SK-N-MC (cell line): ENCODE results near the gene TLCD5.

Source experiments
- DNase-seq: peaks from one replicate; pipeline ENCODE4 v3.0.0-alpha.2; 2011; ENCODE audit warnings: low read depth, low spot score
- H3K27ac ChIP-seq: fragments of 200-600 bp; sonication (generic); 2 replicates; pipeline ENCODE4 v1.5.1; 2016; ENCODE audit warnings: mixed run types
- H3K36me3 ChIP-seq: fragments of 200-600 bp; sonication (generic); 2 replicates; pipeline ENCODE4 v1.6.1; 2017; ENCODE audit warnings: antibody characterized with exemption, low read length, mixed read lengths; ENCODE audit not compliant: insufficient read depth
- H3K4me3 ChIP-seq: fragments of 200-600 bp; sonication (generic); 2 replicates; pipeline ENCODE4 v1.5.1; 2016
- H3K9ac ChIP-seq: fragments of 200-600 bp; sonication (generic); 2 replicates; pipeline ENCODE4 v1.8.0; 2017; ENCODE audit warnings: mixed run types, mixed read lengths; ENCODE audit not compliant: insufficient read length
- H3K9me3 ChIP-seq: fragments of 200-600 bp; sonication (generic); 2 replicates; pipeline ENCODE4 v1.6.1; 2017; ENCODE audit warnings: low read depth, mild to moderate bottlenecking, antibody characterized with exemption, low read length, moderate library complexity, mixed read lengths
- EZH2 ChIP-seq: fragments of 200-600 bp; sonication (generic); IDR thresholded peaks from one replicate; pipeline ENCODE4 v1.6.1; 2017; ENCODE audit warnings: antibody characterized with exemption
- FOXP2 ChIP-seq: optimal IDR thresholded peaks from 2 replicates; pipeline ENCODE3; 2011; ENCODE audit warnings: mild to moderate bottlenecking, moderate library complexity; ENCODE audit not compliant: insufficient read depth; ENCODE audit errors: extremely low read length, control extremely low read depth
- POLR2AphosphoS5 ChIP-seq: IDR thresholded peaks from 2 replicates; pipeline ENCODE4 v1.6.1; 2012; ENCODE audit warnings: mild to moderate bottlenecking, low read depth, low read length, borderline replicate concordance

The TLCD5 gene

DNA sequence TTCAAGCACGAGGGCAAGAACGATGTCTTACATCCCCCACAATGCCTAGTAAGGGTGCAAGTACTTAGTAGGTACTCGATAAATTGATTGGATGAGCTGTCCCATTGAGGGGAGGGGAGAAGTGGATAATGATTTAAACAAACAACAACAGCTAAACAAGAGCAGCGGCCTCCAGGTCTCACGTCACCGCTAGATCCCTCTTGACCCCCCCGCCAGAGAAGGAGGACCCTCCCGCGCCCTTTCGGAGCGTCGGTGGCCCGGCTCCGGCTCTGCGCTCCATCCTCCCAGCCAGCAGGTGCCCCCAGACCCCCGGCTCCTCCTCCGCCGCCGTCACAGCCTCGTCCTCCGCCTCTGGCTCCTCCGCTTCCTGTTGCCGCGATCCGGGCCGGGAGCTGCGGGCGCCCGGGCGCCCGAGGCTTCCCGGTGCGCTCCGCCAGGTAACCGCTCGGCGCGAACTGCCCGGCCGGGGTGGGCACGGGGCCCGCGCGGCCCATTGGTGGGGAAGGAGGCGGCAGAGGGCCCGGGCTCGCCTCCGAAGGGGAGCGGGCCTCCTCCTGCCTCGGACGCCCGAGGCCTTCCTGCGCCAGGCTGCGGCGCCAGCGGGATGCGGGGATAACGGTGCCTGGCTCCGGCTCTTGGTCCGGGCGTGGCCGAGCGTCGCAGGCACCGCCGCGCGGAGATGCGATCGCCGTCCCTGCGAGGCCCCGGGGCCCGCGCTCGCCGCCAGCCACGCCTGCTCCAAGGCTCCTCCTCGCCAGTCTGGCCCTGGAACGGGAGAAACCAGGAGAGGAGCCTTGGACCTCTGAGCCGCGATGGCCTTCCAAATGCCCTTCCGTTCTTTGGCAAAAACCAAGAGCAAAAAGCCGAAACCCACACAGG is at the start of gene TLCD5:
TSS of gene TLCD5 (plus strand) at position 368 of the 879 bp plus-strand sequence. CDS start 2,143 bp downstream, outside the sequence.
- peaks cover 3% of the 10 kb centered on the region; the same call in 1 of the 2 replicates for H3K36me3 ChIP-seq
- H3K9ac ChIP-seq = peak within 1 kb of the TSS; percentile 82
- DNase-seq = no peak
- no peak for TF ChIP-seq EZH2
- TF ChIP-seq POLR2AphosphoS5 = 0 out of 2 replicates have a peak, but pooled peaks have one; percentile 15
- H3K4me3 ChIP-seq = peak within 1 kb of the TSS; percentile 92
- H3K9me3 ChIP-seq = no peaks in the 10 kb centered on the region
- H3K27ac ChIP-seq = no peak within 1 kb of the TSS

DNA sequence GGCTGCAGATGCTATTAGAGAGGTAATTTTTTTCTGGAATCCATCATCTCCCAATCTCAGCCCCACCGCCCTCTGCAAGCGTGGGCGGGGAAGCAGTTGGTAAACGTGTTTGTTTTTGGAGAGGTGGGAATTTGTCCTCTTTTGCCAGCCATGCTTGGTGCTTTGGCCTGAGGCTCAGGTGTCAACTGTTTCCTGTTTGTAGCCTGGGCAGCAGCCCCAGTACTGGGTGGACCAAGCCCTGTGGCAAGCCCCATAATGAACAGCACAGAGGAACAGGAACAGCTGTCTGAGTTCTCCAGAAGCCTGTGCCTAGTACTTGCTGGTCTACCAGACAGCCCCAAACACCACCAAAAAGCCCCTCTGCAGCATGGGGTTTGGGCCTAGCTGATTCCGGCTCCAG is 45.6 kb upstream of the TLCD5 start:
- Histone ChIP-seq H3K9ac (no peak overlapping the region), H3K27ac (no peak overlapping the region), H3K36me3 (no peaks in the 10 kb centered on the region), H3K9me3 (no peaks in the 10 kb centered on the region), H3K4me3 (no peak overlapping the region)
- no peak for TF ChIP-seq FOXP2
- TF ChIP-seq EZH2 = no peak
- TF ChIP-seq POLR2AphosphoS5 = no peak
- DNase-seq = no peak

DNA sequence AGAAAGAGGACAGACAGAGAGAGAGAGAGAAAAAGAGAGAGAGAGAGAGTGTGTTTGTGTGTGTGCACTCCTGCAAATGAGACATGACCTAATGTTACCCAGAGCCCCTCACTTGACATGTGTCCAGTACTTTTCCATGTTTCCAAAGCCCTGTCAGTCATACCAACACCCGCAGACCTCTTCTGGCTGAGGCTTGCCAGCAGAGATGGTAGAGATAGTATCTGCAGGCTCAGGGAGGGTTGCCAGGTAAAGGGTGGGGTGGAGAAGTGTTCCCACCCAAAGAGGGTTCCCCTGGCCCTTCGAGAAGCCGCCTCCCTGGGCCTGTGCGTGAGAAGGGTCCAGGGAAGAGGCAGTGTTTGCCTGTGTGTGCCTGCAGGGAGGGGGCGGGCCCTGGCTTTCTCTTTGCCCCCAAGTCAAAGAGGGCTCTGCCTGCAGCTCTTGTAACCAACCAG is 44.5 kb upstream of the TLCD5 start:
- no peak overlapping the region for H3K4me3 ChIP-seq
- DNase-seq = no peak
- H3K9ac ChIP-seq = no peak overlapping the region
- no peak overlapping the region for H3K27ac ChIP-seq
- no peaks in the 10 kb centered on the region for H3K36me3 ChIP-seq
- no peaks in the 10 kb centered on the region for H3K9me3 ChIP-seq
- TF ChIP-seq EZH2 = no peak
- TF ChIP-seq FOXP2 = no peak
- TF ChIP-seq POLR2AphosphoS5 = no peak

DNA sequence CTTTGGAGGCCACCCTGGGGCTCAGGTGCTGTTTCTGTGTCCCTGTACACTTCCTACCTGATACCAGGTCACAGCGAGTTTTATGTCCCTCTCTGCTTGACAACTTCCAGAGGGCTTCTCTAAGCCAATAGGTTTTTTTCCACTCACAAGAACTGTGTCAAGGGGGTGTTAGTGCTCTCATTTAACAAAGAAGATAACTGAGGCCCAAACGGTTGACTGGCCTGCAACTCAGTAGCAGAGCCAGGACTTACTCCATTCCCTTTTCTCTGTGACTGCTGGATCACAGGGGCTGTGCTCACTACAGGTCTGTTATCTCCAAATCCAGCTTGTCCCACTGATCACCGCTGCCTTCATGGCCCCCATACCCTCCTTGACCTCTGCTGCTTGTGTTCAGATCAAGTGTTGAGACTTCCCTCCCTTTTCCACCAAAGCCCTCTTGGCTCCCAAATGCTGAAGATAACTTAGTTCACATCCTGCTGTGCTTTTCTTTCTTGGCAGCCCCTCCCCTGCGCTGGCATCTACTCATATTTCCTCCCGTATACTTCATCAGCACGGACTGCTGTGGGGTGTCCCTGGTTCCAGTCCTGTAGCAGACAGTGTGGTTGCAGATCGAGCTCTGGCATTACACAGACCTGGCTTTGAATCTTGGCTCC is 43.8 kb upstream of the TLCD5 start:
- Histone ChIP-seq H3K4me3 (no peak overlapping the region), H3K9ac (no peak overlapping the region), H3K27ac (no peak overlapping the region), H3K9me3 (no peaks in the 10 kb centered on the region), H3K36me3 (no peaks in the 10 kb centered on the region)
- TF ChIP-seq FOXP2 (no peak), POLR2AphosphoS5 (no peak), EZH2 (no peak)
- no peak for DNase-seq

DNA sequence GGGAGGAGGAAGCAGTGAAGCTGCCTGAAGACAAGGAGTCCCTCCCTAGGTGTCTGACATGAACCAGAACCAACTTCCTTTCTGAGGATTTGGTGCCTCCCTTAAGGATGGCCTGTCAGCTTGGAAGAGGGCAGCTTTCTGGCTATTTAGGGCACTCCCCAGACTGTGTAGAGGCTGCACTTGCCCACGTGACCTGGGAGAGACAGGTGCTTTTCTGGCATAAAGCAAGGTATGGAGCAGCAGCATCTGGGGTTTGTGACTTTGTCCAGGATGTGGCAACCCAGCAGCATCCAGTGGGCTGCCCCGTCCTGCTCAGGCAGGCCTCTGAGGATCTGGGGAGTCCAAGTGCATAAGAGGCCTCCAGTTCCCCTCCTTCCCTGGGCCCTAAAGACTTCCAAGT is 42.0 kb upstream of the TLCD5 start:
- Histone ChIP-seq H3K4me3 (no peak overlapping the region), H3K36me3 (no peaks in the 10 kb centered on the region), H3K27ac (no peak overlapping the region), H3K9ac (no peak overlapping the region), H3K9me3 (no peaks in the 10 kb centered on the region)
- TF ChIP-seq FOXP2 (no peak), EZH2 (no peak), POLR2AphosphoS5 (no peak)
- DNase-seq = no peak

DNA sequence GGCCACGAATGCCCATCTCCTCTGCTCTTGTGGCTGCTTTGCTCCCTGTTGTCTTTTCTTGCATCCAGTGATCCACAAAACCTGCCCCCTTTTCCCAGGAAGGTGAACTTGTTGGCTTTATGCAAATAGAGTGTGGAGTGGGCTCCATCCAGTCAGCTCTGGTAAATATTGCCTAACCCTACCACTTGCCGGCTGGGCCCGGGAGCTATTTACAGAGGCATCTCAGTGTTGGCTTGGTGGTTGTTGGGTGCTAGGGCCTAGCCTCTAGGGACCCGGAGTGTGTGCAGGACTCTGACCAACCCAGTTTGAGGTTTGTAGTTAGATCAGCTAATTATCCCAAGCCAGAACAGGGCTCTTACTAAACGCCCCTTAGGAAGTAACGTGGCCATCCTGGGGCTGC is 40.8 kb upstream of the TLCD5 start:
- TF ChIP-seq FOXP2 = no peak
- TF ChIP-seq EZH2 = no peak
- no peak for TF ChIP-seq POLR2AphosphoS5

DNA sequence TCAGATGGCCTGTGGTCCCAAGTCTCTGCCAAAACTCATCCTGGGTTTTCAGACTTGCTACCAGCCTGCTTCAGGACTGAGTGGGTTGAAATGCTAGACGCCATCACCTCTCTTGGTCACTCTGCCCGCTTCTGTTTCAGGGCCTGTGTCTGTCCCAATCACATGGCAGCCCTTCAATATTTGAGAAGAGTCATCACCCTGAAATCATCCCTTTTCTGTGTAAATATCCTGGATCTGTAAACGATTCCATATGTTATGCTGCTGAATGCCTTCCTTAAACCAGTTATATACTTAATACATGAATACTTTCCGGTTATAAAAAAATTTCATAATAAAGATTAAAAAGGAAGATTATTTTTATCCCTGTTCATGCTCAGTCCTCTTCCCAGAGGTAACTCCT is 39.8 kb upstream of the TLCD5 start:
- no peak for TF ChIP-seq POLR2AphosphoS5
- no peak for TF ChIP-seq EZH2
- no peak for TF ChIP-seq FOXP2
- Histone ChIP-seq H3K9me3 (no peaks in the 10 kb centered on the region), H3K27ac (no peak overlapping the region), H3K36me3 (no peaks in the 10 kb centered on the region), H3K4me3 (no peak overlapping the region), H3K9ac (no peak overlapping the region)
- DNase-seq = no peak

More for the DNA sequence above, 40.8 kb upstream of the TLCD5 start:
- no peaks in the 10 kb centered on the region for H3K36me3 ChIP-seq
- H3K9me3 ChIP-seq = no peaks in the 10 kb centered on the region
- no peak overlapping the region for H3K4me3 ChIP-seq
- no peak overlapping the region for H3K27ac ChIP-seq
- no peak for DNase-seq
- H3K9ac ChIP-seq = no peak overlapping the region

DNA sequence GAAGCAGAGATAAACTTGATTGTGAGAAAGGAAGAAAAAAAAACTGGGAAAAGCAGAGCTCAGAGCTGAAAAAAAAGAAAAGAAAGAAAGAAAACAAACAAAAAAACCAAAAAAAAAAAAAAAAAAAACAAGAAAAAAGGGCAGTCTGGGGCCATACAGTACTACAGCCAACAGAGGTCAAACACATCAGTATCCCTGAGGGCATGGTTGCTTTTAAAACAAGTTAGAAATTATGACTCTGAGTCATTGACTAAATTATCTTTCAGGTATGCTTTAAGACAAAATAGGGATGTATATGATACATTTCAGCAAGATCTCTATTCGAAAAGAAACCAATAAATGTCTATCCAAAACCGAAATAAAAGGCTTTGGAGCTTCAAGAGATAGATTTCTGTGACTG is 37.1 kb upstream of the TLCD5 start:
- H3K27ac ChIP-seq = no peak overlapping the region
- no peaks in the 10 kb centered on the region for H3K36me3 ChIP-seq
- no peak overlapping the region for H3K4me3 ChIP-seq
- no peak overlapping the region for H3K9ac ChIP-seq
- no peaks in the 10 kb centered on the region for H3K9me3 ChIP-seq
- DNase-seq = no peak
- no peak for TF ChIP-seq EZH2
- TF ChIP-seq FOXP2 = no peak
- TF ChIP-seq POLR2AphosphoS5 = no peak
